Stimulated activated CD4-positive, alpha-beta T cell treated with anti-CD3 and anti-CD28 coated beads, Interleukin-2, amount 100 ng/mL, for 4 hours (primary cell): ENCODE data around the gene CCSER1.

Source experiments
- DNase-seq: peaks from one replicate; pipeline ENCODE4 v3.0.0-alpha.2; 2020; ENCODE audit warnings: low read depth

Gene CCSER1

GRCh38 chr4:90958256-90958895 is 831.2 kb downstream of the CCSER1 start:
- DNase-seq: no peak

- no peak for DNase-seq
Observed at GRCh38 chr4:90960433-90960832, 833.2 kb downstream of the CCSER1 start.

- no peak for DNase-seq
Observed at GRCh38 chr4:90960840-90961239, 833.6 kb downstream of the CCSER1 start.

- DNase-seq: no peak
Observed at GRCh38 chr4:90970021-90970420, 842.8 kb downstream of the CCSER1 start.

- no peak for DNase-seq
Observed at GRCh38 chr4:90977726-90978125, 850.5 kb downstream of the CCSER1 start.

GRCh38 chr4:90979556-90979955 is 852.4 kb downstream of the CCSER1 start:
- DNase-seq: no peak

- no peak for DNase-seq
Observed at GRCh38 chr4:90982813-90983212, 855.6 kb downstream of the CCSER1 start.

- no peak for DNase-seq
Observed at GRCh38 chr4:90990284-90990683, 863.1 kb downstream of the CCSER1 start.

- DNase-seq: no peak
Observed at GRCh38 chr4:90992213-90992612, 865.0 kb downstream of the CCSER1 start.

GRCh38 chr4:90994851-90995574 is 867.8 kb downstream of the CCSER1 start:
- no peak for DNase-seq

- no peak for DNase-seq
Observed at GRCh38 chr4:90995996-90996395, 868.8 kb downstream of the CCSER1 start.

GRCh38 chr4:90996813-90997212 is 869.6 kb downstream of the CCSER1 start:
- no peak for DNase-seq

- DNase-seq: no peak
Observed at GRCh38 chr4:91015861-91016260, 888.7 kb downstream of the CCSER1 start.

- no peak for DNase-seq
Observed at GRCh38 chr4:91019513-91019912, 892.3 kb downstream of the CCSER1 start.

GRCh38 chr4:91025241-91026148 is 898.3 kb downstream of the CCSER1 start:
- no peak for DNase-seq

- no peak for DNase-seq
Observed at GRCh38 chr4:91028228-91028627, 901.0 kb downstream of the CCSER1 start.

GRCh38 chr4:91031761-91032160 is 904.6 kb downstream of the CCSER1 start:
- no peak for DNase-seq

GRCh38 chr4:91032725-91033445 is 905.7 kb downstream of the CCSER1 start:
- no peak for DNase-seq

- DNase-seq: no peak
Observed at GRCh38 chr4:91035276-91035675, 908.1 kb downstream of the CCSER1 start.

- no peak for DNase-seq
Observed at GRCh38 chr4:91037951-91038350, 910.8 kb downstream of the CCSER1 start.

GRCh38 chr4:91057871-91058270 is 930.7 kb downstream of the CCSER1 start:
- no peak for DNase-seq

GRCh38 chr4:91058345-91058744 is 931.2 kb downstream of the CCSER1 start:
- DNase-seq: no peak
